Fibroblast of mammary gland (primary cell): Measurements from ENCODE around the gene MMD.
"Not testable (repeated sequence)": the region's sequence is repeated elsewhere in the genome, so short reads cannot be mapped to it uniquely, and the experiment has no call there.

Experiments used
- DNase-seq: peaks from one replicate; pipeline ENCODE4 v3.0.0-alpha.2; 2010; ENCODE audit warnings: low read depth
- H3K4me3 ChIP-seq: 2 replicates; pipeline ENCODE4 v1.5.1; 2011; ENCODE audit warnings: low read depth, mild to moderate bottlenecking, low read length, moderate library complexity; ENCODE audit not compliant: control insufficient read depth
- CTCF ChIP-seq: conservative IDR thresholded peaks from 2 replicates; pipeline ENCODE4 v1.5.1; 2011; ENCODE audit warnings: low read depth, low read length, inconsistent platforms; ENCODE audit not compliant: control insufficient read depth, insufficient read depth

Gene MMD

GRCh38 chr17:55390364-55390977 is 31.2 kb downstream of the MMD start:
- no peak for DNase-seq
- no peak overlapping the region for H3K4me3 ChIP-seq
- TF ChIP-seq CTCF, result no peak

GRCh38 chr17:55389715-55390114 is 31.9 kb downstream of the MMD start:
- not testable (repeated sequence) for H3K4me3 ChIP-seq, DNase-seq

DNA sequence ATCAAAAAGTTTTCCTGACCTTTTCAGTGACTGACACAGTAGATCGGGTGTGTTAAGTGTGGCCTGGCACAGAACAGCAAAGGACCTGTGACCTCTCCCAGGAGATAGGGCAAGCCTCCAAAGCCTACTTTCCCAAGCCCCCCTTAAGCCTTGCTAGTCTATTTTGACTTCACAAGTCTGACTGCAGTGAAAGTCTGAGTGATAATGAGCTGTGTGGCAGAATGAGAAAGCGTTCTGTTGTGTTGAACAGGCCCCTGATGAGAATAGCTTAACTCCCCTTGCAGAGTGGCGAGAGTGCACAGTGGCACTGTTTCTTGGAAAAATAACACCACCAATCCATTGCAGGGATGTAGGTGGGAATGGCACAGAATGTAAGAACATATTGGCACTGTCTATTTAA is 32.8 kb downstream of the MMD start:
- no peak for DNase-seq
- H3K4me3 ChIP-seq, result no peak overlapping the region
- TF ChIP-seq CTCF, result no peak

DNA sequence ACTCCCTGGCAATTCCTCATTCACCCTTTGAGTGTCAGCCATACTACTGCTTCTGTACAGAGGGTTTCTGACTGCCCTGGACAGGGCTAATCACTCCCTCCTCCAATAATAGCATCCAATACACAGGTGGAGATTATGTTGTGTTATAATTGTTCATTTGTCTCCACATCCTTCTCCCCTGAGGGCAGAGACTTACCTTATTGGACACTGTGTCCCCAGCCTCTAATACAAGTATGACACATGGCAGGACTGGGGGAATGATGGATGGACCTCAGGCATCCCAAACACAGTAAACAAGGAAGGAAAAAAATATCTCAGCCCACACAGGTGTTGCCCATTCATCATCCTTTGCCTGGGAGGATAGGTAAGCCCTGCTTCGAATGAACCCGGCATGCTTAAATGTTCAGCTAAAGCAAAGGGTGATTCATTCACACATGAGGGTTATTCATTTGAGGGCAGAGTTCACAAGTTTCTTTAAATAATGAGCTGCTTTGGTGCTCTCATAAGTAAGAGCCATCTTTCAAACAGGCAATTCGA is 34.8 kb downstream of the MMD start:
- no peak overlapping the region for H3K4me3 ChIP-seq
- no peak for DNase-seq
- TF ChIP-seq CTCF, result no peak

GRCh38 chr17:55384643-55385232 is 36.9 kb downstream of the MMD start:
- DNase-seq, result no peak
- H3K4me3 ChIP-seq, result no peak overlapping the region
- no peak for TF ChIP-seq CTCF

DNA sequence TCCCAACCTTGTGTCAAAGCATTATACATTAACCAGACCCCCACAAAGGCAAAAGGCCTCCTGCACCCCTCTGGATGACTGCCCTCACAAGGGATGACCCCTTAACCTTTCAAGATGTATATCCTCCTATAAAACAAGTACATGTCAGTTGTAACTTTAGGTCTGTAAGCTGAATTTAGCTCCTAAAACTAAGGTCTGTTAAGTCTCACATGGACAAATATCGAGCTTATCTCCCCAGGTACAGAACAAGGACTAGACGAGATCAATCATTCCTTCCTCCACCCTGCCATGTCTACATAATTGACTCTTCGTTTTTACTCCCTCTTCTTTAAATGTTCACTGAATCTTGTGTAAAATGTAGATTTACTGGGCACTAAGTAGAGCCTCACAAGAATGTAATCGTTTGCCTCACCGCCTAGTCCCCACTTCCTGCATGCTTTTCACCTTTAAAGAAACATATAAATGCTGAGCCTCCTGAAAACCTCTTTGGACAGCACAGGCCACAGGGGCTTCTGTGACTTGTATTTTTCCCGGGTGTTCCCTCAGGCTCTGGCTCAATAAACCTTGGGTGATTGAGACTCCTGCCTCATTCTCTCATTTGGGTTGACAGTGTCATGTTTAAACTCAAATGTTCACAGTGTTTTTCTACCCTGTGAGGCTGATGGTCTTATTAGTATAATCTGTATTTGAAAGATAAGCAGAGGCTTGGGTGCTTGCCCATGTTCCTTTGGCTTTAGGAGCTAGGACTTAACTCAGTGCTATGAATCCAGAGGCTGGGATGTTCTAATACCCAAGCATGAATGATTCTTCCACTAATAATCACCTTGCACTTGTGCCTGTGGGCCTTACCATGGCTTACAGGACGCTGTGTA is 37.6 kb downstream of the MMD start:
- no peak overlapping the region for H3K4me3 ChIP-seq
- TF ChIP-seq CTCF, result no peak
- no peak for DNase-seq
